ENCODE measurements around the gene KSR1.

- TF ChIP-seq POLR2AphosphoS5 (IDR thresholded peaks at IDR 0.05; ENCODE audit: low read depth), result no peak
- no peak for TF ChIP-seq ZNF114 (CRISPR knock-in tag; IDR thresholded peaks at IDR 0.05)
- no peak for TF ChIP-seq CTCF (conservative IDR thresholded peaks at IDR 0.05; ENCODE audit: low read depth in 2 of 2)
- TF ChIP-seq EZH2phosphoT487 (IDR thresholded peaks at IDR 0.05; ENCODE audit: unreplicated experiment), result no peak
- no peak for TF ChIP-seq EZH2 (IDR thresholded peaks at IDR 0.05; ENCODE audit: low read depth, unreplicated experiment)
- no peak for TF ChIP-seq NANOG (IDR thresholded peaks at IDR 0.05; ENCODE audit: borderline replicate concordance)
These were observed 6.5 kb downstream of the KSR1 start for GRCh38 chr17:27462714-27463113.
